ENCODE results near the gene SBK2. TPM values are rescaled to one million over a fixed set of nuclear protein-coding genes. Genes with fewer than 3 reads are reported as not detected.

SBK2 gene
- total RNA-seq, 1 donor: not detected

GRCh38 chr19:55490478-55491432 is 46.2 kb downstream of the SBK2 start:
- Histone ChIP-seq H3K4me3 (ENCODE audit: low read length) (no peak overlapping the region), H3K9me3 (ENCODE audit: low read depth, low read length) (no peaks in the 10 kb centered on the region), H3K4me1 (ENCODE audit: insufficient read depth, low read length) (no peaks in the 10 kb centered on the region), H3K27me3 (ENCODE audit: insufficient read depth, low read length) (no peaks in the 10 kb centered on the region)

DNA sequence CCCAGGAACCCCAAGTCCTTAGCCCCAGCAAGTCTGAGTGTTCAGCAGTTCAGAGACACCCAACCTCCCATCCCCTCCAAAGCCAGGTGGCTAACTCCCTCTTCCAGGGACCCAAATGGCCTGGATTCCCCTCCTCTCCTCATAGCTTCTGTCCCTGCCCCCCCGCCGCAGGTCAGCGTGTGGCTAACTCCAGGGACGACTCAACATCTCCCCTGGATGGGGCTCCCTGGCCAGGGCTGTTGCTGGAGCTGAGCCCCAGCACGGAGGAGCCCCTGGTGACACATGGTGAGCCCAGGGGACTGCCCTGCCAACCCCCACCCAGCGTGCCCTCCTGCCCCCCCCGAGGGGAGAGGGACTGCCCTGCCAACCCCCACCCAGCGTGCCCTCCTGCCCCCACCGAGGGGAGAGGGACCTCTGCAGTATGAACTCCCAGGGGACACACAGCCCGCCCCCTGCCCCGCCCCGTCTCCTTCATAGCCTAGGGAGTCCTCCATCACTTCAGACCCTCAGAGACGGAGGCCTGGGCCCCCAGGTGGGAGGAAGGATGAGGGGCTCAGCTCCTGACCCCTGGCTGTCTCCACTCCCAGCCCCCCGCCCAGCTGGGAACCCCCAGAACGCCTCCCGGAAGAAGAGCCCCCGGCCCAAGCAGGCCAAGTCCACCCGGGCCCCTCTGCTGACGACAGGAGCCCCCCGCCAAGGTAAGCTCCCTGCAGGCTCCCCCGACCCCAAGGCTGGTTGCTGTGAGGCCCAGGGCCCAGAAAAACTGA is 47.0 kb downstream of the SBK2 start:
- no peaks in the 10 kb centered on the region for H3K9me3 ChIP-seq (ENCODE audit: low read depth, low read length)
- no peak overlapping the region for H3K4me3 ChIP-seq (ENCODE audit: low read length)
- H3K4me1 ChIP-seq (ENCODE audit: insufficient read depth, low read length): peaks cover 2% of the 10 kb centered on the region
- H3K27me3 ChIP-seq (ENCODE audit: insufficient read depth, low read length): no peaks in the 10 kb centered on the region

- Histone ChIP-seq H3K27me3 (ENCODE audit: insufficient read depth, low read length) (no peaks in the 10 kb centered on the region), H3K4me3 (ENCODE audit: low read length) (no peak overlapping the region), H3K4me1 (ENCODE audit: insufficient read depth, low read length) (peaks cover 10% of the 10 kb centered on the region), H3K9me3 (ENCODE audit: low read depth, low read length) (no peaks in the 10 kb centered on the region)
These were observed 47.8 kb downstream of the SBK2 start for GRCh38 chr19:55488986-55489710.

GRCh38 chr19:55487924-55488687 is 48.8 kb downstream of the SBK2 start, which contains the start of gene SSC5D:
TSS of gene SSC5D (plus strand) at chr19:55488436. CDS start at chr19:55488590, 154 bp downstream.
- H3K27me3 ChIP-seq (ENCODE audit: insufficient read depth, low read length): no peaks in the 10 kb centered on the region
- H3K4me1 ChIP-seq (ENCODE audit: insufficient read depth, low read length): peaks cover 12% of the 10 kb centered on the region
- no peaks in the 10 kb centered on the region for H3K9me3 ChIP-seq (ENCODE audit: low read depth, low read length)
- H3K4me3 ChIP-seq (ENCODE audit: low read length): no peak within 1 kb of the TSS

- H3K9me3 ChIP-seq (ENCODE audit: low read depth, low read length): no peaks in the 10 kb centered on the region
- peaks cover 12% of the 10 kb centered on the region for H3K4me1 ChIP-seq (ENCODE audit: insufficient read depth, low read length)
- no peak overlapping the region for H3K4me3 ChIP-seq (ENCODE audit: low read length)
- no peaks in the 10 kb centered on the region for H3K27me3 ChIP-seq (ENCODE audit: insufficient read depth, low read length)
These were observed 49.7 kb downstream of the SBK2 start for GRCh38 chr19:55486971-55487923.

- H3K27me3 ChIP-seq (ENCODE audit: insufficient read depth, low read length): no peaks in the 10 kb centered on the region
- peaks cover 12% of the 10 kb centered on the region for H3K4me1 ChIP-seq (ENCODE audit: insufficient read depth, low read length)
- no peak overlapping the region for H3K4me3 ChIP-seq (ENCODE audit: low read length)
- no peaks in the 10 kb centered on the region for H3K9me3 ChIP-seq (ENCODE audit: low read depth, low read length)
These were observed 50.6 kb downstream of the SBK2 start for GRCh38 chr19:55486043-55486970.

DNA sequence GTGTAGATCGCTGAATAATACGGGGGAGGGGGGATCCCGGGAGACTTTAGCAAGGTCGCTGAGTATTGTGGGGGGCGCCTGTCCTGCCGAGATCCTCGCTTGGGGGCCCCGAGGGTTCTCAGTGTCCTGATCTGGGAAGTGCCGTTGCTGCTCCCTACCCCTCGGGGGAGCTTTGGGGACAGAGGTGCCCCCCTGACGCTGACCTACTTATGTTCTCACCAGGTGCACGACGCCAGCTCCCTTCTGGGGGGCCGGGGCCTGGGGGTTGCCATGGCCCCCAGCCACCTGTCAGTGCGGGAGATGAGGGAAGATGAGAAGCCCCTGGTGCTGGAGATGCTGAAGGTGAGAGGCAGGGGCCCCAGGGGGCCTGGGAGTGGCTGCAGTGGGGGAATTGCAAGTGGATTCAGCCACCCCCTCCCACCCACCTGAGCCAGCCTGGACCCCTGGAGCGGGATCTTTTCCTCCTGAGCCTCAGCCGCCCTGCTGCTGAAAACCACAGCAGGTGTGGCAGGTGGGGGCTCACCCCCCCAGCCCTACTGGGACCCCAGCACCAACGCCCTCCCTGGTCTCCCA is 51.4 kb downstream of the SBK2 start:
- peaks cover 12% of the 10 kb centered on the region for H3K4me1 ChIP-seq (ENCODE audit: insufficient read depth, low read length)
- no peaks in the 10 kb centered on the region for H3K9me3 ChIP-seq (ENCODE audit: low read depth, low read length)
- no peaks in the 10 kb centered on the region for H3K27me3 ChIP-seq (ENCODE audit: insufficient read depth, low read length)
- H3K4me3 ChIP-seq (ENCODE audit: low read length): peak overlapping the region; percentile 41

- Histone ChIP-seq H3K9me3 (ENCODE audit: low read depth, low read length) (no peaks in the 10 kb centered on the region), H3K4me1 (ENCODE audit: insufficient read depth, low read length) (peaks cover 12% of the 10 kb centered on the region), H3K4me3 (ENCODE audit: low read length) (peak within 1 kb of the TSS; percentile 41), H3K27me3 (ENCODE audit: insufficient read depth, low read length) (no peaks in the 10 kb centered on the region)
These were observed 52.1 kb downstream of the SBK2 start, which contains the start of gene NAT14 for GRCh38 chr19:55484593-55485438. TSS of gene NAT14 (plus strand) at chr19:55485188. CDS start at chr19:55485709, 521 bp downstream.

GRCh38 chr19:55483706-55484592 is 53.0 kb downstream of the SBK2 start:
- Histone ChIP-seq H3K27me3 (ENCODE audit: insufficient read depth, low read length) (no peaks in the 10 kb centered on the region), H3K4me1 (ENCODE audit: insufficient read depth, low read length) (peaks cover 12% of the 10 kb centered on the region), H3K9me3 (ENCODE audit: low read depth, low read length) (no peaks in the 10 kb centered on the region), H3K4me3 (ENCODE audit: low read length) (no peak overlapping the region)

- no peaks in the 10 kb centered on the region for H3K27me3 ChIP-seq (ENCODE audit: insufficient read depth, low read length)
- H3K9me3 ChIP-seq (ENCODE audit: low read depth, low read length): no peaks in the 10 kb centered on the region
- no peak overlapping the region for H3K4me3 ChIP-seq (ENCODE audit: low read length)
- H3K4me1 ChIP-seq (ENCODE audit: insufficient read depth, low read length): peaks cover 13% of the 10 kb centered on the region
These were observed 53.8 kb downstream of the SBK2 start for GRCh38 chr19:55482967-55483705.

Data from mononuclear cell (primary cell).